Stimulated activated CD8-positive, alpha-beta memory T cell treated with anti-CD3 and anti-CD28 coated beads, Interleukin-4, amount 100 ng/mL, for 24 hours (primary cell): Measurements from ENCODE around the gene NCMAP.
"Not testable (repeated sequence)": the region's sequence is repeated elsewhere in the genome, so short reads cannot be mapped to it uniquely, and the experiment has no call there.

Experiments used
- DNase-seq: peaks from one replicate; pipeline ENCODE4 v3.0.0-alpha.2; 2020; ENCODE audit warnings: low read depth

The NCMAP gene

DNA sequence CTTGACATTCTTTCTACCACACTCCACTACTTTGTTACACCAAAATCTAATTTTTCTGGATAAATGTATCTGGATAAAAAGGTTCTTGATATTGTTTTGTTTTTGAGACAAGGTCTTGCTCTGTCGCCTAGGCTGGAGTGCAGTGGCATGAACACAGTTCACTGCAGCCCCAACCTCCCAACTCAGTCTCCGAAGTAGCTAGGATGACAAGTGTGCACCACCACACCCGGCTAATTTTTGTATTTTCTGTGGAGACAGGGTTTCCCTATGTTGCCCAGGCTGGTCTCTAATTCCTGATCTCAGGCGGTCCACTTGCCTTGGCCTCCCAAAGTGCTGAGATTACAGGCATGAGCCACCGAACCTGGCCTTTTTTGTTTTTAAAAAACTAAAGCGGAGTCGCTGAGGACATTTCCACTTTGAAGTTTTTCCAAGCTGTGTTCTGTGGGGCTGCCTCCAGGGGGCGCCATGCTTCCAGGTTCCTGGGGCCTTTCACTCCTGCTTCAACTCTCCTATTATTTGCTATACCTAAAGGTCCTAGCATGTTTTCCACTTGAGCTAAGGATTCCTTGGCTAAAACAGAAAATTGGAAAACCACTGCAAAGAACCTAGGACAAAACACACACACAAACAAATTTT lies 14.1 kb upstream of the NCMAP start:
- no peak for DNase-seq

DNA sequence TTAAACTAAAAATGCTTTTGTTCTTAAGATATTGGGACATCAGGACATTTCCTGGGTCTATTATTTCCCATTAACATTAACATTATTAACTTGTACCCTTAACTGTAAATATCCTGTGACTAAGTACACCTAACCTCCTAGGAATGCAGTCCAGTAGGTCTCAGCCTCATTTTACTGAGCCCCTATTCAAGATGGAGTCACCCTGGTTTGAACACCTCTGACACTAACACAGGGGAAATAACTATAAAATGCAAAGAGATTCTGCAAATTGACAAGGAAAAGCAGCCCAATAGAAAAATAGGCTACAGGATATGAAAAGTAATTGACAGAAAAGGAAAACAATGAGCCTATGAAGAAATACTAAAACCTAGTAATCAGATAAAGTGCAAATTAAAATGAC lies 11.6 kb upstream of the NCMAP start:
- DNase-seq, result no peak

DNA sequence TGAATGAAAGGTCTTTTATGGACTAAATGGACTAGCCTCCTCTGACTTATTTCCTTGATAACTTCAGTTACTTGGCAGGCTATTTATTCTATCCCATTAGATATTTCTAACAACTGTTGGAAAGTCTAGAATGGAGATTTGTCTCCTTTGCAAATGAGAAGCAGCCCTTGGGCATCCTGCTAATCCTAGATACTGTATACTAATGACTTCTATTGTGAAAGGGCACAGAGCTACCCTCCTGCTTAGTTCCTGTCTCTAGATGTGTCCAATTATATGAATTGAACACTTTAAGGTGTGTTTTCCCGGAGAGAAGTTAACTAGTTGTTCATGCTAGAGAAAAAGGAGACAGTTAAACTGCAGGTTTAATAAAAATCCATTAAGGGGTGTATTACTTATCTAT lies 10.2 kb upstream of the NCMAP start:
- no peak for DNase-seq

DNA sequence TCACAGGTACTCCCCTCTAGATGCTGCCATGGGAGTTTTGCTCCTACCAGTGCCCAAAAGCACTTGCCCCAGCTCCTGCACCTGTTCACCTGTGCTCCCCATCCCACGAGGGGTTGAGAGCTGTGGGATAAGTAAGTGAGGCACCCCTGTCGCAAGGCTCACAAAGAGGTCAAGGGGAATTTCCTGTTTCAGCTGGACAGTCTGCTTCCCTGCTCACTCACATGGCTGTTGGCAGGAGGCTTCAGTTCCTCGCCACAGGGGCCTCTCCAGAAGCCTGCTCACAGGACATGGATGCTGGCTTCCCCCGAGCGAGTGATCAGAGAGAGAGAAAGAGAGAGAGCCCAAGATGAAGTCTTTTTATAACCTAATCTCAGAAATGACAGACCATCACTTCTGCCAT lies 8.7 kb upstream of the NCMAP start:
- no peak for DNase-seq

DNA sequence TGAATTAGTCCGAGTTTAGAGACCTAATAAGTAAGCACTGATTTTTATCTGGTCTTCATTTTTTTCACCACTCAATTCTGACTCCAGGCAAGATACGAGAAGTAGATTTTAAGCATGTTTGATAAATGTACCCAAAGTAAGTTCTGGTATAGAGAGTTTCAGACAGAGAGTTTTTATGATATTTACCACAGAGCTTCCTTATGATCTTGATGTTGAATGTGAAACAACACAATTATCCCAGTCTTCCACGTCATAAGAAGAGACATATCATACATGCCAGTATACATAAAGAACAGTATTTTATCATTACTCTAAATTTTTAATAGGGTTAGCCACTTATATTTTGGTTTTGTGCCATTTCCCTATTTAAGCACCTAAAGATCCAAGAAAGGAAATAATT lies 7.8 kb upstream of the NCMAP start:
- DNase-seq, result no peak

DNA sequence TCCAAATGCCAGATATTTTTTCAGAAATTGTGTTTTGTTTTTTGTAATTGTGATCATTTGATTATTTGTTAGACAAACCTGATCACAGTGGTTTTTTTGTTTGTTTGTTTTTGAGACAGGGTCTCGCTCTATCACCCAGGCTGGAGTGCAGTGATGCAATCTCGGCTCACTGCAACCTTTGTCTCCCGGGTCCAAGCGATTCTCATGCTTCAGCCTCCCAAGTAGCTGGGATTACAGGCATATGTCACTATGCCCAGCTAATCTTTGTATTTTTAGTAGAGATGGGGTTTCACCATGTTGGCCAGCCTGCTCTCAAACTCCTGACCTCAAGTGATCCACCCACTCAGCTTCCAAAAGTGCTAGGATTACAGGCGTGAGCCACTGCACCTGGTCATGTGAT lies 6.7 kb upstream of the NCMAP start:
- not testable (repeated sequence) for DNase-seq

DNA sequence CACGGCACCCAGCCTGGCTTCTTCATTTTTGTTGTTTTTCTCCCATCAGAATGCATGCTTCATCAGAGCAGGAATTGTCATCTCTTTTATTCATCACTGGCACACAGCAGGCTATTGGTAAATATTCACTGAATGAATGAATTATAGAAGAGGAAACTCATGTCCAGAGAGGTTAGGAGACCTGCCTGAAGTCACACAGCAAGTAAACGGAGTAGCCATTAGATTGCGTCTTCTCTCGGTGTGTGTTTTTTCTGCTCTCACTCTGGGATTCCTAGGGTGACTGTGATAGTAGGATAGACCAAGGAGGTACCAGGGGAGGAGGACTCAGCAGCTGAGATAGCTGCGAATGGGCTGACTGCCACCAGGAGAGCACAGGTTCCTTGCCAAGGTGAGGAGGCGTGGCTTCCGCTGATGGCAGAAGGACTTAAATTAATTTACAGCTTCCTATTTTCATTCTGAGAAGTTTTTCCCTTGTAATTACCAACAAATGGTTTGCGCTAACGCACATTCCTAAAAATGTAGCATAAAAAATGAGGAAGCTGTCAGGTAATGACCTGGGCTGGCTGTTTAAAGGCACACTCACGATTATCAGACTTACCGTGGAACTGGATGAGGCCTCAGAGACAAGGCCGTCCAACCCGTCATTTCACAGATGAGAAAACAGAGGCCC lies 4.5 kb upstream of the NCMAP start:
- no peak for DNase-seq

DNA sequence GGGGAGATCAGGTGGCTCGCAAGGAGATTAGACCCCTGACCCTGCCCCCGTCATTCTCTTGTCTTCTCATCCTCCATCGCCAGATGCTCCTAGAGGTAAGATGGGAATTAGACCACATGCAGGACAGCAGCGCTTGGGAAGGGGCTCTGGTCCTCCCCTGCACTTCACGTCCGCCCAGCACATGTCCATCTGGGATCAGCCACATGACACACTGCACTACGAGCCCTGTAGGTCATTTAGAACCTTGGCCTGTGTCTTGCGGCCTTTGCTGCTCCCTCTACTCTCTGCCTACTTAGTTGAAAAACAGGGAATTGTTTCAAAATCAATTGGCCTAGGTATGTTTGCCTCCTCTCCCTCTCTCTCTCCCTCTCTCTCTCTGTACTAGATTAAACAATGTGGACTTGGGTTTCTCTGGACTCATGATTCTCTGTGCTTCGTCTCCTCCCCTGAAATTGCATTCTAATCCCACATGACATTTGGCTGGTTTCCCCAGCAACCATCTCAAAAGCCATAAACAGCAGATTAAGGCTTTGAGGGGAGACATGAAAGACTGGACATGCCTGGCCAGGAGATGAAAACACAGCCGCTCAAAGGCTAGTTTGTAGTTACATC lies 3.8 kb upstream of the NCMAP start:
- no peak for DNase-seq

DNA sequence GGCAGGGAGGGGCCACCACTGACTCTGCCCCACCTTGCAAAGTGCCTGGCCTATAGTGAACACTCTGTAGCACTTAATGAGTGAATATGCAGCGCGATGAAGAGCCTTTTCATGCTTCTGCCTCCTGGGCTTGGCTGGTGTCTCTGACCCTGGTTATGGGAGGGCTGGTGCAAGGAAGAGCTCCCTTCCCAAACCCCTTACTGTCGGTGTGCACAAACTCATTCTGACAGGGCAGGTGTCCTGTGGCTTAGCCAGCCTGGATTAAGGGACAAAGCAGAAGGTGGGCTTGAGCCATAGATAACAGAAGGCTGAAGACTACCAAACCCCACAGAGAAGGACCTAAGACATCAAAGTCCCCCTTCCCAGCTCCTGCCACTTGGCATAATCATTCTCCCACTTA lies 2.0 kb upstream of the NCMAP start:
- DNase-seq, result no peak

DNA sequence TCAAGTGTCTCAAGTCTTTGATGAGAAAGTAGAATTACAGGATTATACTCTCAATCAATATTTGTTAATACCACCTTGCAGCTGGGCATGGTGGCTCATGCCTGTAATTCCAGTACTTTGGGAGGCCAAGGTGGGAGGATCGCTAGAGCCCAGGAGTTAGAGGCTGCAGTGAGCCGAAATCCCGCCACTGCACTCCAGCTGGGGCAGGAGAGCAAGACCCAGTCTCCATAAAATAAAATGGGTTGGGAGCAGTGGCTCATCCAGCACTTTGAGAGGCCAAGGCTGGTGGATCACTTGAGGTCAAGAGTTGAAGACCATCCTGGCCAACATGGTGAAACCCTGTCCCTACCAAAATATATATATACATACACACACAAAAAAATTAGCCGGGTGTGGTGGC lies 1.2 kb upstream of the NCMAP start:
- DNase-seq, result no peak

DNA sequence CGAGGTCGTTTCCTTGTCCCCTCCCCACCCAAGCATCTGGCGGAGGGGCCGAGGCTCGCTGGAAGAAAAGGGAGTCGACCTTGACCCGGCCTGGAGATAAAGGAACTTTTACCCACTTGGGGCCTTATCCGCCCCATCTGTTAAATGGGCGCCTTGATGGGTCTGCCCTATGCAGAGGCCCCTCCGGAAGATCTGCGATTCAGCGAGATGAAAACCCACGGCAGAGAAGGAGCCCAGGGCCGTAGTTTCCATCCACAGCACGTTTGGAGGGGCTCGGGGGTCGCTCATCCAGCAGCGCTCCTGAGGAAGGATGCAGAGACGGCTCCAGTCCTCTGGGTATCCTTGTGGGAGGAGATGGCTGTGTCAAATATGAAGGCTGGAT lies 518 bp downstream of the NCMAP start:
- DNase-seq, result no peak

DNA sequence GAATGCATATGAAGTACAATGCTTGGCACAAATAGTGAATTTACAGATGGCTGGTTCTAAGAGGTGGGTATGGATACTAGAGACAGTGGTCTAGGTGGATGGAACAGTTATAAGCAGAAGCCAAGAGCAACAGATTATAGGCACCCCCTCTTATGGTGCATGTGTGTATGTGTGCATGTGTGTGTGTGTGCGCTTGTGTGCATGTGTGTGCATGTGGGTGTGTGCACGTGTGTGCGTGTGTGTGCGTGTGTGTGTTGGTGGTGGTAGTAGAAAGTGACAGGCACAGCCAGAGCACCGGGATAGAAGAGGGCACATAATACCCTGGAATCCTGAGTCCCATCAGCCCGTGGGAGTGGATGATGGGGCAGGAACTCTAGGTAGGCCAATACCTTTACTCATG lies 1.3 kb downstream of the NCMAP start:
- DNase-seq, result no peak

DNA sequence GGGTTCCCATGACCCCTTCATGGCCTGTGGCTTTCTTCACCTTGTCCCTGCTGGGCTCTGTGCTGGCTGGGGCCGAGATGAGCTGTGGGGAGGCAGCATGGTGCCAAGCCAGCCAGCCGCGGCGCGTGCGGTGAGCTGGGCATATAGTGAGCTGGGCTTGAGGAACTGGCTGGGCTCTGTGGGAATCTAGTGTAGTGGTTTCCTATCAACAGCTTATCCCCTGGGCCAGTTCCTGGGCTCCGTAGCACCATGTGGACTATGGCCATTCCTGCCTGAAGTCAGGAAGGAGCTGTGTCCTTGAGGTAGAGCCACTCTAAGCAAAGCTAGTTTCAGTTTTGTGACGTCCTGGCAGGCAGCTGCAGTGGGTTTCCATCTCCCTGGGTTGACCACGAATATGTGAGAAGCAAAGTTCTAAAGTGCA lies 1.8 kb downstream of the NCMAP start:
- DNase-seq, result no peak

DNA sequence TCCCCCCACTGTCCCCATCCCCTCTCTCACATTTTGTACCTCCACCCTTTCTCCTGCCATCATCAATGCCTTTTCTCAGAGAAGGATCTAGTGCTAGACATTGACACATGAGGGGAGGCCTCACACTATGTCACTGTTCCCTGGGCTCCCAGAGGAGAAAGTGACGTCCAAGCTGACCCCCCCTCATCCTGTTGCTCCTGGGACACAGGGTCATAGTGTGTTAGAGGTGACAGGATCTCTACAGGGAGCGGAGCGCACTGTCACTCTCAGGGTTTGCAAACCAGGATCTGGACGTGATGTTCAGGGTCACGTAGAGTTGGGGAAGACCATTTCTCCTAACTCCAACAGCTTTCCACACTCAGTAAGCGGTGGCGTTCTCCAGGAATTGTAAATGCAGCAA lies 2.6 kb downstream of the NCMAP start:
- DNase-seq, result no peak

DNA sequence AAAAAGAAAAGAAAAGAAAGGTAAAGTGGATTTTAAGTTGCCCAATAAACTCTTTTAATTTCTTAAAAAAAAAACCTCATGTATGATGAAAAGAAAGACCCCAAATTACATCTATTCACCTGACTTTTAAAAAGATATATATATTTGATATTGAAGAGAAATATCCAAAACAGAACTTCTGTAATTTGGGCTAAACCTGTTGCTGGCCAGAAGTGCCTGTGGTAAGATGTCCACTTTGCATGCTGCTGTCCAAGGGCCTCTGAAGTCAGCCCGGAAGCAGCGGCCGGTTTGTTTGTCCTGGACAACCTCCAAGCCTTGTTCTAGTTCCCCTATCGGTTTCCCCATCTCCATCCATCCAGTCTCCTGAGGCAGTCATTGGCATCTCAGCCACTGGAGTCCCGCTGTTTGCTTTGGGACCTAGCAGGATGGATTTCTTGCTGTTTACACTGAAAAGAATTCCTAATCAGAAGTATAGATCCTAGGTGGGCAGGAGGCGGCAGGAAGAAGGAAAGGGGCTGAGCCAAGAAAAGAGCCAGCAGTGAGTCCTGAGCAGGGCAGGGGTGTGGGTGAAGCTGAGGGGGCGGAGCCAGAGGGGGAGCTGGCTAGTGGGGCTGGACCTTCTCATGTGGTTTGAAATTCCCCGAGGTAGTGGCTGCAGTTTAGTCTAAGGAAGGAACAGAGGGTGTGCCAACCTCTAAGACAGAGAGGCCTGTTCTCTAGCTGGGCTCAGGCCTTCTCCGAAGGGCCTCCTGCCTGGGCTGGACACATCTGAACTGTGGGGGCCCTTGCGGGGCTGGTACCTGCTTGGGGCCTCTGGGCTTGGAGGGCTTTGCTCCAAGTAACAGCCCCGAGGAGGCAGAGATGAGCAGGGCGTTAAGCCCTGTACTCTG lies 3.3 kb downstream of the NCMAP start:
- no peak for DNase-seq

DNA sequence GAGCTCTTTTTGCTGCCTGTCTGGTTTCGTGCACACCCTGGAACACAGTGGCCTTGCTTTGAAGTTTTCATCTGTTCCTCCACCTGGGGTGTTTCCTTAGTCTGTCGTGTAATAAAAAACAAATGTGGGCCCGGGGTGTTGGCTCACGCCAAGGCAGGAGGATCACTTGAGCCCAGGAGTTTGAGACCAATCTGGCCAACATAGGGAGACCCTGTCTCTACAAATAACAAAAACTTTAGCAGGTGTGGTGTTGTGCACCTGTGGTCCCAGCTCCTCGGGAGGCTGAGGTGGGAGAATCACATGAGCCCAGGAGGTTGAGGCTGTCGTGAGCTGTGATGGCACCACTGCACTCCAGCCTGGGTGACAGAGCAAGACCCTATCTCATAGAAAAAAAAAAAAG lies 4.5 kb downstream of the NCMAP start:
- no peak for DNase-seq

DNA sequence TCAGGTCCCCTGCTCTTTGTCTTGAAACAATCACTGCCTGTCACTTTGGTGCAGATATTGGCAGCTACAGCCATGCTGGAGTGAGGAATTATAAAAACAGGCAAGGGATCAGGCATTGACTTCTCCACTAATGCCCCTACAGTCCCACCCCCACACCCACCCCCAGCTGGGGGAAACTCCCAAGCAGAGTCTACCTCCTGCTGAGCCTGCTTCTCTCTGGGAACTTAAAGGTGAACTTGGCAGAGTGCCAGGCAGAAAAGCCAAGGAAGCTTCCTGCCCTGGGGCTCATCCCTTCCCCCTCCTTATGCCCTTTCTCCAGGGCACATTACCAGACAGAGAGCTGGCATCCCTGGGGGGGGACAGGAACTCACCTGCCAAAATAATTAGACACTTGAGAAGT lies 6.7 kb downstream of the NCMAP start:
- DNase-seq, result no peak

DNA sequence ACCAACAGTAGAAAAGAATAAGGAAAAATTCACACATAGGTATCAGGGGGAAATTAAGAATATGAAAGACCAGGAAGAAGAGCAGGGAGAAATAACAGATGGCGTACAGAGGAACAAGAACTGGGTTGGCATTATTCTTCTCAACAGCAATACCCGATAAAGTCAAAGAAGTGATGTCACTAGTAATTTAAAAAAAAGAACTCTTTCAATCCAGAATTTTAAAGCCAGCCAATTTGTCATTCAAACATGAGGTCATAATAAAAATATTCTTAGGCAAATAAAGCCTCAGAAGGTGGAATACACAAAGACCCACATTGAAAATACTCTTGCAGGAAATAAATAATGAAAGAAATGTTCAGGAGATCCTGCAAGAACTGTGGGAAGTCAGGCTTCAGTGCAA lies 8.8 kb downstream of the NCMAP start:
- no peak for DNase-seq

DNA sequence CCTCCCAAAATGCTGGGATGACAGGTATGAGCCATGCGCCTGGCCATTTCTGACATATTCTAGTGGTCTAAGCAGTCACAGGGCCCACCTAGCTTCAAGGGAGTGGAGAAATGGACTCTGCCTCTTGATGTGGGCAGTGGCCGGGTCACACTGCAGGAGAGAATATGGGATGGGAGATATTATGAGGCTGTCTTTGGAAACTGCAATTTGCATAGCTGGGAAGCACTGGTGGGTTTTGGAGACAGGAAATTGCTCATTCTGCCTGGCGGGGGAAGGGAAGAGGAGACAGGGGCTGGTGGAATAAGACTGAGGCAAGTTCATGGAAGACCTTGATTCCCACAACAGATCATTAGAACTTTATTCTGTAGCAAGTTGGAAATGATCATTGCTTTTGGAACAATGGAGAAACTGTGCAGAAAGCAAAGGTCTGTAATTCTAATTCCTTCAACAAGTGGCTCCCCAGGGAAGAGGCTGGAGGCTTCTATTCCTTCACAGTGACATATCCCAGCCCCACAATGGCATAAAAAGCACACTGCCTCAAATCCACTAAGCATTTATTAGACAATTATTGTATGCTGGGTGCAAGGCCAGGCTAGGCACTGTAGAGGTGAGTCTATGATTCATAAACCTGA lies 10.5 kb downstream of the NCMAP start:
- no peak for DNase-seq

DNA sequence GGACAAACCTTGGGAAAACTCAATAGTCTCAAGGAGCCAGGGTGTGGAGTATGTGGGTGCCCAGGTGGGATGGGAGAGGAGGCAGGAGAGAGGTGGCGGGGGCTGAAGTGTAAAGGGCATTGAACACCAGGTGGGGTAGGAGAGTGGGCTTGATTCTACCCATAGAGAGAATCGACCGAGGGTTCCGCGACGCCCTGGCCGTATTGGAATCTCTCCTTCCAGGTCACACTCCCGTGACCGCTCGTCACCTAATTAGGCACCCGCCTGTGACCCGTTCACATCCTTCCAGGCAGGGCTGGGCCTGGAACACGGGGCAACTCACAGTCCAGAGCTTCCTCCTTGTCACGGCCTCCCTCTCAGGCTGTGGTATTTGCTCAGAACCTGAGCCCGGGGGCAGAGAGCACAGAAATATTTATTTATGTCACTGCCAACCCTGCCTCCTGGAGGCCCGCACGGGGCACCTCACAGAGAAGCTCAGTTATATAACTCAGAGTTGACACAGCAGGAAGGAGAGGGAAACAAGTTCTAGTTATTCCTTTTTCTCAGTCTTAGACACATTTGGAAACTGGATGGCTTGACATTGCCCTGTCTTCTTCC lies 12.0 kb downstream of the NCMAP start:
- no peak for DNase-seq

DNA sequence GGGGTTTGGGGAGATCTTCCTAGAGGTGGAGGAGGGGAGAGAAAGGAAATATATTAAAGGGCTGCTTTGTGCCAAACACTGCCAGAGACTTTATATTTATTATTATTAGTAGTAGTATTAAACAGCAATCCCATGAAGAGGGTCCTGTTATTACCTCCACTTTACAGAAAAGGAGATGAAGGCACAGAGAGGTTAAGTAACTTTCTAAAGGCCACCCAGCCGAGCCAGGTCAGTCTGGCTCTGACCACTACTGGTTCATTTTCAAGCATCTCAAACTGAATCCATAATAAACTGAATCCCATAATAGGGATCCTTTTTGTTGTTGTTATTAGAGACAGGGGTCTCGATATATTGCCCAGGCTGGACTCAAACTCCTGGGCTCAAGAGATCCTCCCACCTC lies 12.6 kb downstream of the NCMAP start:
- no peak for DNase-seq
